SW480 (cell line): ENCODE data around the gene HK2.
"Not testable (repeated sequence)": the region's sequence is repeated elsewhere in the genome, so short reads cannot be mapped to it uniquely, and the experiment has no call there.

Experiments
- DNase-seq: peaks from one replicate; pipeline ENCODE4 v3.0.0-alpha.2; 2016; ENCODE audit warnings: low spot score

HK2 gene

GRCh38 chr2:74834792-74835755, 1.1 kb downstream of the HK2 start:
- peak; percentile 63 for DNase-seq

- DNase-seq: peak; percentile 89
These were observed 2.1 kb downstream of the HK2 start for GRCh38 chr2:74835831-74836674.

GRCh38 chr2:74836675-74837401, 2.9 kb downstream of the HK2 start:
- no peak for DNase-seq

GRCh38 chr2:74841641-74842040, 7.7 kb downstream of the HK2 start:
- DNase-seq: no peak

GRCh38 chr2:74843433-74843832, 9.5 kb downstream of the HK2 start:
- DNase-seq: no peak

- peak; percentile 54 for DNase-seq
These were observed 10.0 kb downstream of the HK2 start for GRCh38 chr2:74843899-74844298.

GRCh38 chr2:74844752-74845151, 10.8 kb downstream of the HK2 start:
- DNase-seq: no peak

- DNase-seq: peak; percentile 86
These were observed 11.4 kb downstream of the HK2 start for GRCh38 chr2:74845217-74845751.

- no peak for DNase-seq
These were observed 12.1 kb downstream of the HK2 start for GRCh38 chr2:74845991-74846390.

- no peak for DNase-seq
These were observed 12.6 kb downstream of the HK2 start for GRCh38 chr2:74846481-74846880.

GRCh38 chr2:74847070-74847858, 13.3 kb downstream of the HK2 start:
- DNase-seq: no peak

- DNase-seq: peak; percentile 32
These were observed 15.4 kb downstream of the HK2 start for GRCh38 chr2:74849228-74849892.

- DNase-seq: no peak
These were observed 16.7 kb downstream of the HK2 start for GRCh38 chr2:74850496-74851190.

- DNase-seq: peak; percentile 72
These were observed 17.3 kb downstream of the HK2 start for GRCh38 chr2:74851191-74851566.

GRCh38 chr2:74853360-74853759, 19.4 kb downstream of the HK2 start:
- DNase-seq: not testable (repeated sequence)

GRCh38 chr2:74854401-74854800, 20.5 kb downstream of the HK2 start:
- no peak for DNase-seq

- not testable (repeated sequence) for DNase-seq
These were observed 21.3 kb downstream of the HK2 start for GRCh38 chr2:74855114-74855707.

GRCh38 chr2:74856004-74856578, 22.2 kb downstream of the HK2 start:
- no peak for DNase-seq

- no peak for DNase-seq
These were observed 22.7 kb downstream of the HK2 start for GRCh38 chr2:74856599-74856998.
